GM18505 (cell line): ENCODE results near the gene PAX2.

Experiments
- ATAC-seq: cut with Tn5 transposase; IDR thresholded peaks from one replicate; pipeline ENCODE4 v1.9.1; 2021; ENCODE audit not compliant: unreplicated experiment
- POLR2A ChIP-seq: IDR thresholded peaks from 4 replicates; pipeline ENCODE4 v1.6.1; 2011; ENCODE audit warnings: borderline replicate concordance; ENCODE audit not compliant: insufficient read depth, insufficient read length; ENCODE audit errors: extremely low read depth

The PAX2 gene

GRCh38 chr10:100715445-100716385, 29.7 kb upstream of the PAX2 start:
- no peak for TF ChIP-seq POLR2A

GRCh38 chr10:100717166-100717565, 28.2 kb upstream of the PAX2 start:
- no peak for ATAC-seq
- TF ChIP-seq POLR2A: no peak

More at GRCh38 chr10:100715445-100716385, 29.7 kb upstream of the PAX2 start:
- no peak for ATAC-seq

DNA sequence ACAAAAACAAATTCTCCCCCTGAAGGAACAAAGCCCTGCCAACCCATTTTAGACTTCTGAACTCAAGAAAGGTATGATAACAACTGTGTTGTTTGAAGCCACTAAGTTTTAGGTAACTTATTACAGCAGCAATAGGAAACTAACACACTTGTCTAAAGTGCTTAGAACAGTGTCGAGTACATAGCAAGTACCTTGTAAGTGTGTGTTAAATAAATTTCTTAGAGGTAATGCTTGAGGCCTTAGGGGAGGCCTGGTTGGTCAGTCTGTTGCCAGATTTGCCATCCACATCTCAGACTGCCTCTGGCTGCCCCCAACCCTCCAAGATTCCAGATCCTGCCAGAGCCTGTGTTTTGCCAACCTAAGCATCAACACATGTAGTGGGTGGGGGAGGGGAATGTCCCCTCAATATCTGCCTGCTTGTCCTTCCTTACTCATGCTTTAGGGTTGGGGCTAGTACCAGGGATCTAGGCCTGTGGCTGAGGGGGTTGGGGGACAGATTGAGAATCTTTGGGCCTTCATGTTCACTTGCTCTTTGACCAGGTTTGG, 27.1 kb upstream of the PAX2 start:
- no peak for TF ChIP-seq POLR2A
- no peak for ATAC-seq

DNA sequence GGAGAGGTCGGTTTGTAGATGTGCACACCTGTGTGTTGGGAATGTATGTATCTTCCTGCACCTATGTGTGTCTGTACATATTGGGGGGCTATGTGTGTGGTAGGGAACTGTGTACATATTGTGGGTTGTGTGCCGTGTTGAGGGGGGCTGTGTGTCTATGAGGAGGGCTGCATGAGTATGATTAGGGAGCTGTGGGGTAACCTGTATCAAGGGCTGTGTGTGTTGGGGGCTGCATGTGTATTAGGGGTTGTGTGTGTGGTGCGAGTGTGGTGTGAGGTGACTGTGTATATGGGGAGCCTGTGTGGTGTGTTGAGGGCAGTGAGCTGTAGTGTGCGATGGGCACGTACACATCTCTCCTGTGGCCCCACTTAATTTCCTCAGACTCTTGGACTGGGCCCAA, 22.2 kb upstream of the PAX2 start:
- ATAC-seq: no peak
- no peak for TF ChIP-seq POLR2A

GRCh38 chr10:100723770-100724530, 21.4 kb upstream of the PAX2 start:
- ATAC-seq: no peak
- no peak for TF ChIP-seq POLR2A

DNA sequence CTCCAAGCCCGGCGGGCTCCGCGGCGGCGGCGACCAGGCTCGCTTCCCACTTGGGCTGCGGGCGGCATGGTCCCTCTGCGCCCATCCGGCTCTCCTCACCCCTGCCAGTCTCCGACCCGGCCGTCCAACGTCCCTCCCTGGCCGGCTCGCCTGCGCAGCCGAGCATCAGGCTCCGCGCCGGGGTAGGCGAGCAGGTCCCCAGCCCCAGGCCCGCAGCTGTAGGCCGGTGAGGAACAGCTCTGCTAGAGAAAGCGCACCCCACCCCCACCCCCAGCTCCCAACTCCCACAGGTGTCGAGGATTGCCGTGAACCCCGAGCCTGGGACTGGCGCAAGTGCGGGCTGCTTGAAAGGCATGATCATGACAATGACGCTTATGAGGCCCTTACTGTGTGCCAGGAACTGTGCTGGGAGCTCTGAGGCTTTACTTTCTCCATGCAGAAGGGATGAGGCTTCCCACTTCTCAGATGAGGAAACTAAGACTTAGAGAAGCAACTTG, 20.8 kb upstream of the PAX2 start:
- no peak for TF ChIP-seq POLR2A
- ATAC-seq: no peak

GRCh38 chr10:100725071-100725471, 20.3 kb upstream of the PAX2 start:
- no peak for TF ChIP-seq POLR2A
- no peak for ATAC-seq

DNA sequence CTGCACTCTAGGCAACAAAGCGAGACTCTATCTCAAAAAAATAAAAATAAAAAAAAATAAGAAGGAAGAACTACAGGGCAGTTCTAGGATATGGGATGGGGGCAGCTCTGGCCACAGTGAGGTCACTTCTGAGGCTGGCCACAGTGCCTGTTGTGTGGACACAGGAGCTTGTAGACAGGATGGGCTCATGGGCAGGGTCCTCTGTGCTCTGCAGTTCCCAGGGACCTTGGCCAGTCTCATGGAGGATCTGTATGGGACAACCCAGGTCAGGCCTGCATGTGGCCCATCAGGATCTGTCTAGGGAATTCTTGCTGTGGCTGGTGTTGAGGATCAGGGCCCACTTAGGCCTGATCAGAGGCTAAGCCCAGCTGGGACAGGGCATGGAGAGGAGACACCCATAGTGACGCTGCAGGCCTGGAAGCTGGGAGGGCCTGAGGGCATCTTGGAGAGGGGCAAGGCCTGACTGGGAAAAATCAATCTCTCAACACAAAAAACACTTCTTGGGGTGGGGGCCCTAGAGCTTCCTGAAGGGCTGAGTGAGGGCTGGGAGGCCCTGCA, 19.4 kb upstream of the PAX2 start:
- ATAC-seq: no peak
- TF ChIP-seq POLR2A: no peak

GRCh38 chr10:100727808-100728207, 17.6 kb upstream of the PAX2 start:
- ATAC-seq: no peak
- TF ChIP-seq POLR2A: no peak

GRCh38 chr10:100728928-100729861, 16.2 kb upstream of the PAX2 start:
- TF ChIP-seq POLR2A: no peak
- no peak for ATAC-seq

DNA sequence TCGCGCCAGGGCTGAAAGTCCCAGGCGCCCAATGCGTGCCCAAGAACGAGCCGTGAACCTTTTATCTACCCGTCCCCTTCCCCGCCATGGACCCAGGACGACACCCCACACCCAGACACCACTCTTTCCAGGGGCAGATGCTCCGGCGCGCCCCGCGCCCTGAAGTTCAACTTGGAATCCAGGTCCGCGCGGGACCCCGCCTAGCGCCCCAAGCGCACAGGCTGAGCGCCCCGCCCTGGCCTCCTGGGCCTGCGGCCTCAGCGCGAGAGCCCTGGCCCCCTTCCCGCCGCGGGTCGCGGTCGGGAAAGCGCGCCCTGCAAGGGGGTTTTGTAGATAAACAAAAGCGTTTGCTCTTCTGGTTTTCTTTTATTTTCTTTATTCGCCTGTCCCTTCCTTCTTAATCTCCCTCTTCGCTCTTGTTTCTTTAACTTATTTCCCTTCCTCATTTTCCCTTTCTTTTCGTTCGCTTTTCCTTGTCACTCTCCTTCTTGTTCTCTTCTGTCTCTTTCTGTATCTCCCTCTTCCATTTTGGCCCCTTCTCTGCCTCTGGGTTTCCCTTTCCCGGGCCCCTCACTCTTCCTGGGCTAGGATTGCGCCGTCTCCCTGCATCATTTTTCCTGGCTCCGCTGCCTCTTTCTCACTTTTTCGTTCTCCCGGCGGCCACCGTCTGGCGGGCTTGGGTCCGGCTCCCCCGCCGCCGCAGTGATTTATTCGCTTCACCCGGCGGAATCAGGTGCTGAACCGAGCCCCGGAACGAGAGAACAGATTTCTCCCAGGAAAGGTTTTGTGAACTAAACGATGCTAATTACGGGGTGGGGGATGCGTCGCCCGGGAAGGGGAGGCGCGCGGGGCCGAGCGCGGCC, 15.3 kb upstream of the PAX2 start:
- ATAC-seq: no peak
- TF ChIP-seq POLR2A: no peak
